Naive B cell (primary cell): ENCODE measurements around the gene CAMTA1. TPM values are rescaled to one million over a fixed set of nuclear protein-coding genes. Genes with fewer than 3 reads are reported as not detected.
"Not testable (repeated sequence)": the region's sequence is repeated elsewhere in the genome, so short reads cannot be mapped to it uniquely, and the experiment has no call there.

Source experiments
- ATAC-seq, 2 donors: fragments of 150-1000 bp; cut with Tn5 transposase; 2 replicates each; pipeline ENCODE4 v1.10.0; 2021; ENCODE audit warnings: low read depth in 2 of 2, mild to moderate bottlenecking in 2 of 2, moderate library complexity in 2 of 2
- DNase-seq: peaks from one replicate; pipeline ENCODE4 v3.0.0; 2022
- H3K27ac Mint-ChIP-seq, 6 donors: one replicate each; pipeline ENCODE4 v1.8.0; 2020 to 2022; ENCODE audit warnings: mild to moderate bottlenecking in 6 of 6, mixed read lengths in 6 of 6, moderate library complexity in 5 of 6, inconsistent platforms in 2 of 6
- H3K27me3 Mint-ChIP-seq, 3 donors: one replicate each; pipeline ENCODE4 v1.8.0; 2021 to 2022; ENCODE audit warnings: mixed read lengths in 3 of 3, mild to moderate bottlenecking in 1 of 3
- H3K36me3 Mint-ChIP-seq, 2 donors: one replicate each; pipeline ENCODE4 v1.8.0; 2020 to 2022; ENCODE audit warnings: mixed read lengths in 2 of 2, inconsistent platforms in 1 of 2, mild to moderate bottlenecking in 1 of 2
- H3K4me1 Mint-ChIP-seq, 3 donors: one replicate each; pipeline ENCODE4 v1.8.0; 2020 to 2022; ENCODE audit warnings: mixed read lengths in 3 of 3, inconsistent platforms in 1 of 3, mild to moderate bottlenecking in 1 of 3, moderate library complexity in 1 of 3
- H3K4me3 Mint-ChIP-seq, 8 donors: one replicate each; pipeline ENCODE4 v1.8.0; 2020 to 2022; ENCODE audit warnings: mild to moderate bottlenecking in 8 of 8, mixed read lengths in 8 of 8, moderate library complexity in 8 of 8, inconsistent platforms in 2 of 8
- H3K9me3 Mint-ChIP-seq, 7 donors: one replicate each; pipeline ENCODE4 v1.8.0; 2020 to 2022; ENCODE audit warnings: mixed read lengths in 7 of 7, mild to moderate bottlenecking in 5 of 7, inconsistent platforms in 2 of 7, moderate library complexity in 1 of 7
- polyA plus RNA-seq, 6 donors: library from polyadenylated mRNA; unstranded; fragments of 300-500 nt; fragmentation: Illumina TruSeq; gene quantifications; one replicate each; pipeline ENCODE4 v1.2.3, GENCODE V29; 2021; ENCODE audit warnings: low read depth in 6 of 6

The CAMTA1 gene
- 100 to 1,000 TPM in 1 of 6 donors, 10 to 100 TPM in 5; 75.4 to 140 (median 88.8) TPM for polyA plus RNA-seq

- H3K4me1 Mint-ChIP-seq, result peaks cover 44 to 59% (median 51%) of the 10 kb centered on the region in 3 donors
- H3K4me3 Mint-ChIP-seq, result peak within 1 kb of the TSS; percentile 92 to 100 (median 97)
- DNase-seq, result no peak
- H3K36me3 Mint-ChIP-seq, result peaks cover 0 to 7% of the 10 kb centered on the region in 2 donors
- H3K27me3 Mint-ChIP-seq, result no peaks in the 10 kb centered on the region
- no peaks in the 10 kb centered on the region for H3K9me3 Mint-ChIP-seq
- ATAC-seq, result peak; percentile 75 to 77
- peak within 1 kb of the TSS; percentile 96 to 99 (median 97) for H3K27ac Mint-ChIP-seq
Measured at GRCh38 chr1:6785318-6785727, at the start of gene CAMTA1. TSS of gene CAMTA1 (plus strand) at chr1:6785454. CDS start at chr1:6785531, 77 bp downstream.

- Mint-ChIP-seq H3K27me3 (peaks cover 0 to 11% (median 5%) of the 10 kb centered on the region in 3 donors), H3K9me3 (no peaks in the 10 kb centered on the region), H3K27ac (no peak overlapping the region), H3K36me3 (no peaks in the 10 kb centered on the region), H3K4me1 (peaks cover 9 to 14% (median 12%) of the 10 kb centered on the region in 3 donors), H3K4me3 (no peak overlapping the region)
- DNase-seq (no peak), ATAC-seq (no peak)
Measured at GRCh38 chr1:6738987-6739676, 46.1 kb upstream of the CAMTA1 start.

- not testable (repeated sequence) for H3K9me3 Mint-ChIP-seq, H3K36me3 Mint-ChIP-seq, ATAC-seq, DNase-seq, H3K27me3 Mint-ChIP-seq
- Mint-ChIP-seq H3K27ac (peak overlapping the region in 1 of 6 donors; percentile 52), H3K4me1 (peaks cover 9 to 14% (median 12%) of the 10 kb centered on the region in 3 donors), H3K4me3 (peak overlapping the region in 3 of 8 donors; percentile 6 to 39 (median 32))
Measured at GRCh38 chr1:6742676-6743188, 42.5 kb upstream of the CAMTA1 start.

GRCh38 chr1:6743189-6744101 lies 41.8 kb upstream of the CAMTA1 start:
- DNase-seq (peak; percentile 12), ATAC-seq (peak; percentile 49 to 50)
- Mint-ChIP-seq H3K4me1 (peaks cover 9 to 14% (median 12%) of the 10 kb centered on the region in 3 donors), H3K36me3 (no peaks in the 10 kb centered on the region), H3K27ac (peak overlapping the region in 1 of 6 donors; percentile 36), H3K4me3 (peak overlapping the region in 4 of 8 donors; percentile 6 to 72 (median 30)), H3K9me3 (peaks cover 0 to 2% (median 0%) of the 10 kb centered on the region in 7 donors), H3K27me3 (peaks cover 0 to 4% (median 2%) of the 10 kb centered on the region in 3 donors)

- peaks cover 4 to 16% (median 14%) of the 10 kb centered on the region in 3 donors for H3K27me3 Mint-ChIP-seq
- H3K9me3 Mint-ChIP-seq, result peaks cover 0 to 4% (median 2%) of the 10 kb centered on the region in 7 donors
- no peak for ATAC-seq
- DNase-seq, result no peak
- no peak overlapping the region for H3K4me3 Mint-ChIP-seq
- no peaks in the 10 kb centered on the region for H3K36me3 Mint-ChIP-seq
- peaks cover 12 to 16% (median 14%) of the 10 kb centered on the region in 3 donors for H3K4me1 Mint-ChIP-seq
- peak overlapping the region in 1 of 6 donors; percentile 33 for H3K27ac Mint-ChIP-seq
Measured at GRCh38 chr1:6745073-6745472, 40.2 kb upstream of the CAMTA1 start.

GRCh38 chr1:6747674-6748073 lies 37.6 kb upstream of the CAMTA1 start:
- DNase-seq, result no peak
- H3K9me3 Mint-ChIP-seq, result peaks cover 0 to 4% (median 2%) of the 10 kb centered on the region in 7 donors
- no peak overlapping the region for H3K27ac Mint-ChIP-seq
- peaks cover 10 to 24% (median 21%) of the 10 kb centered on the region in 3 donors for H3K27me3 Mint-ChIP-seq
- H3K4me3 Mint-ChIP-seq, result no peak overlapping the region
- peaks cover 12 to 16% (median 13%) of the 10 kb centered on the region in 3 donors for H3K4me1 Mint-ChIP-seq
- no peaks in the 10 kb centered on the region for H3K36me3 Mint-ChIP-seq
- no peak for ATAC-seq

- H3K4me1 Mint-ChIP-seq, result peaks cover 0 to 7% (median 0%) of the 10 kb centered on the region in 3 donors
- ATAC-seq, result no peak
- H3K27ac Mint-ChIP-seq, result no peak overlapping the region
- H3K4me3 Mint-ChIP-seq, result no peak overlapping the region
- H3K36me3 Mint-ChIP-seq, result no peaks in the 10 kb centered on the region
- peaks cover 20 to 48% (median 39%) of the 10 kb centered on the region in 3 donors for H3K27me3 Mint-ChIP-seq
- no peak for DNase-seq
- H3K9me3 Mint-ChIP-seq, result peaks cover 0 to 4% (median 2%) of the 10 kb centered on the region in 7 donors
Measured at GRCh38 chr1:6750490-6750889, 34.8 kb upstream of the CAMTA1 start.

- DNase-seq, result no peak
- Mint-ChIP-seq H3K27ac (no peak overlapping the region), H3K4me1 (peaks cover 4 to 12% (median 6%) of the 10 kb centered on the region in 3 donors), H3K4me3 (no peak overlapping the region), H3K9me3 (peaks cover 0 to 5% (median 1%) of the 10 kb centered on the region in 7 donors), H3K27me3 (peaks cover 20 to 46% (median 35%) of the 10 kb centered on the region in 3 donors), H3K36me3 (no peaks in the 10 kb centered on the region)
- no peak for ATAC-seq
Measured at GRCh38 chr1:6753320-6754140, 31.7 kb upstream of the CAMTA1 start.

- ATAC-seq (no peak), DNase-seq (no peak)
- Mint-ChIP-seq H3K27ac (peak overlapping the region in 1 of 6 donors; percentile 24), H3K4me3 (no peak overlapping the region), H3K4me1 (peaks cover 4 to 6% (median 5%) of the 10 kb centered on the region in 3 donors), H3K36me3 (no peaks in the 10 kb centered on the region), H3K27me3 (peaks cover 16 to 34% (median 32%) of the 10 kb centered on the region in 3 donors), H3K9me3 (peaks cover 0 to 2% (median 0%) of the 10 kb centered on the region in 7 donors)
Measured at GRCh38 chr1:6756457-6756856, 28.8 kb upstream of the CAMTA1 start.

GRCh38 chr1:6757719-6758435 lies 27.4 kb upstream of the CAMTA1 start:
- Mint-ChIP-seq H3K27me3 (peaks cover 9 to 26% (median 22%) of the 10 kb centered on the region in 3 donors), H3K4me3 (peak overlapping the region in 1 of 8 donors; percentile 44), H3K9me3 (peaks cover 0 to 2% (median 0%) of the 10 kb centered on the region in 7 donors), H3K4me1 (peaks cover 4 to 6% (median 5%) of the 10 kb centered on the region in 3 donors), H3K36me3 (no peaks in the 10 kb centered on the region), H3K27ac (no peak overlapping the region)
- ATAC-seq (no peak), DNase-seq (no peak)

- peak overlapping the region in 1 of 6 donors; percentile 13 for H3K27ac Mint-ChIP-seq
- H3K4me1 Mint-ChIP-seq, result peaks cover 4 to 6% (median 5%) of the 10 kb centered on the region in 3 donors
- H3K9me3 Mint-ChIP-seq, result peaks cover 0 to 2% (median 0%) of the 10 kb centered on the region in 7 donors
- no peak for DNase-seq
- peaks cover 0 to 19% (median 9%) of the 10 kb centered on the region in 3 donors for H3K27me3 Mint-ChIP-seq
- no peak overlapping the region for H3K4me3 Mint-ChIP-seq
- H3K36me3 Mint-ChIP-seq, result no peaks in the 10 kb centered on the region
- ATAC-seq, result no peak
Measured at GRCh38 chr1:6761196-6761737, 24.0 kb upstream of the CAMTA1 start.
